Myometrial cell (primary cell): ENCODE data around the gene ALDH1L1. TPM values are rescaled to one million over a fixed set of nuclear protein-coding genes. Genes with fewer than 3 reads are reported as not detected.

Experiments
- total RNA-seq: library from RNA; depleted of rRNA; stranded (reverse); fragments of >200 nt; gene quantifications from 2 replicates; pipeline ENCODE4 v1.2.3, GENCODE V29; 2015

The ALDH1L1 gene
- 2.7 and 2.9 TPM in 2 replicates for total RNA-seq

DNA sequence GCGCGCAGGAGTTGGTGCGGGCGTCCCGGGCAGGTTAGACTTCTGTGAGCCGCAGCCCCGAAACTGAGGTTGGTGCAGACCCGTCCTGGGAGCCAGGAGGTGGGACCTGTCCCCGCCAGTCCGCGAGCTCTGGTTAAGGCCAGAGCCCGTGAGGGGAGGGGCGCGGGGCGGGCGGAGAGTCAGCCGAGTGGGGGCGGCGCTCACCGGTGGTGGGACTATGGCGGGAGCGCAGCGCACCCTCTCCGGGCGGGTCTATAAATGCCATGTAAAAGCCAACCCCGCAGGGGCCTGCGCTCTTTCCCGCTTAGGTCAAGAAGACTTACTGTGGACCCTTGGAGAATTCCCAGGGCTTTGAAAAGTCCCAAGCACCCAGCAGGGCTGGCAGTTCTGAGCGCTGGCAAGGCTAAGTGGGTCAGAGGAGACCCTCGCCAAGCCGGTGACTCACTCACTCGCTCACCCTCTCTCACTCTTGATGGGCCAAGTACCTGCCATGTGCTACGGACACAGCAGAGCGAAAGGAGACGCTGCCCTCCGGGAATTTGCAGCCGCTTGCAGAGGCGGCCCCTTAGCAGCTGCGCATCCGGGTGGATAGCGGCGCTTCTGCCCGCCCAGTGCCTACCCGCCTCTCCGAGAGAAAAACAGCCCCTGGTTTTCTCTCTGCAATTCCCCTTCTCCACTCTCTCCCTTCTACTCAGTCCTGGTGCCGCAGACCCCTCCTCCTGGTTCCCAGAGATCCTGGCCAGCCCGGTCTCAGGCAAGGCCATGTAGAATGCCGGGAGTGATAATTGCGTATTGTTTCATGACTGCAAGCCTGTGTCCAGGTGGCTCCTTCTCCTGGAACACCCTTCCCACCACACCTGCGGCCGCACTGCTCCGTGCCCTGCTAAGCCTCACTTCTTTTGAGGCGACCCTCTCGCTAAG, at the start of gene ALDH1L1:
ALDH1L1 (minus strand) TSS at position 110 of the 921 bp plus-strand sequence. CDS start 19,607 bp downstream, outside the sequence.

DNA sequence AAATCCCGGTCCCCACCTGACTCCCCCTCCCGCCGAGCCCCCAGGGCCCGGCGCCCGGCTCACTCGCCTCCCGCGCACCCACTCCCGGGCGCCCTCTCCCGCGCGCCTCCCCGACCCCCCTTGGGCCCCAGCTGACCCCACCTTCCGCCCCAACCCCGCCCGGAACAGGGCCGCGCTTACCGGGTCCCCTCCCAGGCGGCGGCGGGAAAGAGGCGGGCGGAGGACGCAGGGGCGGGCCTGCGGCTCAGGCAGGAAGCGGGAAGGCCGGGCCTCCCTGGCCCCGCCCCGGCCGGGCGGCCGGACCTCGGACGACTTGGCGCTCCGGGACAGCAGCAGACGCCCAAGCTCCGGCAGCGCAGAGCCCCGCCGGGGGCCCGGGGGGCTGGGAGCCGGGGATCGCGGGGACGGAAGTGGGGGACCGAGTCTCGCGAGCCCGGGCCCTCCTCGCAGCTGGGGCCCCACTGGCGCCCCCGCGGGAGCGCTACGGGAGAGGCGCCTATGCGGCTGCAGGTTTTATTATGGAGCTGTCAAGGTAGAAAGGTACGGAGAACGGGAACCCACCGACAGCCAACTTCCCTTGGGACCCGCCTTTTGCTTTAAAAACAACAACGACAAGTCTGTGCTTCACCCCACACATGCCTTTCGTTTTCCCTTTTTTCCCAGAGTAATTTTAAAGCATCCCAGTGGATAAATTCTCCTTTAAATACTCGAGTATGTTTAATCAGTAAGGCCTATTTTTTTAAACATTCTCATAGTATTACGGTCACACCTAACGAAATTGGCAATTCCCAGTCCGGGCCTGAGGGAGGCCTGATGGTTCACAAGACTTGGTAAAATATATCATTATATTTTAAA, 96.2 kb downstream of the ALDH1L1 start, which contains the start of gene SLC41A3:
SLC41A3 (minus strand) TSS at position 212 of the 855 bp plus-strand sequence. CDS start 15,905 bp downstream, outside the sequence.

Other genes starting within 250 kb of the ALDH1L1 start
- gene ROPN1B, start 211.4 kb downstream of the ALDH1L1 start, total RNA-seq = not detected in 2 replicates
- 48.1 and 65.4 TPM in 2 replicates for gene SLC41A3, start 96.5 kb downstream of the ALDH1L1 start, total RNA-seq
- 4.6 and 7.1 TPM in 2 replicates for gene KLF15, start 176.8 kb upstream of the ALDH1L1 start, total RNA-seq
- gene CFAP100, start 214.3 kb upstream of the ALDH1L1 start, total RNA-seq = not detected in 2 replicates